ENCODE data around the gene TMEM178B.

The TMEM178B gene

DNA sequence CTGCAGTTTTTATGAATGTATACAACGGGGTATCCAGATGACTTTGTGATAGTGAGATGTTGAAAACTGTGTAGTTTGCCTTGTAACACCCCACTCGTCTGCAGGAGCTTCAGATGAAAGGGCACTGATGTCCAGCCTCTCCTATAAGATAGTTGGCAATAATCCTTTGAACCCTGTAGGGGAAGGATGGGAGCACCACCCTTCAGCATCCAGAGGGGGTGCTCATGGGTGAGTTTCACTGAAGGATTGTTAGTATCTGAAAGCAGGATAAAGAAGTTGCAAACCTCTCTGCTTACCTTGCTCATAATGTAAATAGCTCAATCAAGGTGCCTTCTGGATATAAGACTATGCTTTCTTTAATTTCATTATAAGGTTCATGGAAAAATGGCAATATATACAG, 201.5 kb downstream of the TMEM178B start:
- DNase-seq, result no peak

DNA sequence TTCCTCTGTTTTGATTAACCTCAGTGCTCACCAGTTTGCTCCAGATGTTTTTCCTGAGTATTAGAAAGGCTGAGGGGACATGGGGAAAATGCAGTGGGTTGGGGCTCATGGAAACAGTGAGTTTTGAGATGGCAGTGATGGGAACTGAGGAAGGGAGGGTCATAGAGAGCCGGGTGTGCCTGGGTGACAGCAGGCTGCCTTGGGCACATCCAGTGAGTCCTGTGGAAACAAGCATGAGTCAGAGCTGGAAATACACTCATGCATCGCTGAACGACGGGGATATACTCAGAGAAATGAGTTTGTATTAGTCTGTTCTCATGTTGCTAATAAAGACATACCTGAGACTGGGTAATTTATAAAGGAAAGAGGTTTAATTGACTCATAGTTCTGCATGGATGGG, 202.2 kb downstream of the TMEM178B start:
- DNase-seq, result no peak

- no peak for DNase-seq
These were observed 206.2 kb downstream of the TMEM178B start for GRCh38 chr7:141280100-141280499.

GRCh38 chr7:141281311-141281710, 207.4 kb downstream of the TMEM178B start:
- no peak for DNase-seq

- DNase-seq, result no peak
These were observed 212.7 kb downstream of the TMEM178B start for GRCh38 chr7:141286522-141286921.

- DNase-seq, result no peak
These were observed 214.1 kb downstream of the TMEM178B start for GRCh38 chr7:141287936-141288335.

- no peak for DNase-seq
These were observed 214.8 kb downstream of the TMEM178B start for GRCh38 chr7:141288626-141289025.

DNA sequence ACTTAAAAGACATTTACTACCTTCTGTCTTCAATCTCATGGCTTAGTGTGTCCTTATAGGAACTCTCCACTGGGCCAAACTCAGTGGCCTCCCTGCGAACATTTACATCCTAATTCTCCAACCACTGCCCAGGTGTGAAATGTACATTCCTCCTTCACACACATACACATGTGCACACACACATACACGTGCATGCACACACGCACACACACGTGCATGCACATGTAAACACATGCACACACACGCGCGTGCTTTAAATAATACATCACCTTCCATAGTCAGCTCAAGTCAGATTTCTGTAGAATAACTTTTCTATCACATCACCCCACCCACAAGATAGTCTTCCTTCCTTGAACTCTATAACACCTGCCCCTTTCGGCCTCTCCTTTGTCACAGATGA, 216.5 kb downstream of the TMEM178B start:
- no peak for DNase-seq

- DNase-seq, result no peak
These were observed 217.1 kb downstream of the TMEM178B start for GRCh38 chr7:141290973-141291372.

GRCh38 chr7:141291541-141291940, 217.7 kb downstream of the TMEM178B start:
- DNase-seq, result no peak

DNA sequence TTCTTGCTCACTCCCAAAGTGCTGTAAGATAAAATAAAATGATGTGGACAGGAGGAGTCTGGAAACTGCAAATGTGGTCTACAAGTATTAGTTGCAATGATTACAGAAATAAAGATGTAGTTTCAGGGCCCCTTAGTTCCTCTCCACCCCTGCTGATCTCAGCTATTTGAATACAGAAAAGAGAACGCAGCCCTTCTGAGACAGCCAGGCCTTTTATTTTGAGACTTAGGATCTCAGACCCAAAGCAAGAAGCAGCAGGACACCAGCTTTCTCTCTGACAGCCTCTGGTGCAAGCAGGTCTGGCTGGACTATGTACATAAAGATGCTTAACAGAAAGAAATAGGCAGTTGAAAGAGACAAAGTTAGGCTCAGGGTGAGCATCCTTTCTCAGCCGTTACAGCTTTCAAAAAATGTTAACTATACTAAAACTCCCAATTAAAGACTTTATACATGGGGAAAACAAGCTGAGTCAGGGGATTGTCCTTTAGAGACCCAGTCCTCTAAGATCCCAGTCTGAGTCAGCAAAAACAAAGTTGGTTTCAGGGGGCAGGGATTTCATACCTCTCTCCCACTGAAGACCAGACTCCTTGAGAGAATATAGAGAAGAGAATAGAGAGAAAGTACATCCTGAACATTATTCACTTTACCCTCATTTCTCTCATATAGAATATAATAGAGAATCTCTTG, 220.4 kb downstream of the TMEM178B start:
- DNase-seq, result no peak

- no peak for DNase-seq
These were observed 221.6 kb downstream of the TMEM178B start for GRCh38 chr7:141295367-141295895.

GRCh38 chr7:141300816-141301215, 227.0 kb downstream of the TMEM178B start:
- DNase-seq, result no peak

DNA sequence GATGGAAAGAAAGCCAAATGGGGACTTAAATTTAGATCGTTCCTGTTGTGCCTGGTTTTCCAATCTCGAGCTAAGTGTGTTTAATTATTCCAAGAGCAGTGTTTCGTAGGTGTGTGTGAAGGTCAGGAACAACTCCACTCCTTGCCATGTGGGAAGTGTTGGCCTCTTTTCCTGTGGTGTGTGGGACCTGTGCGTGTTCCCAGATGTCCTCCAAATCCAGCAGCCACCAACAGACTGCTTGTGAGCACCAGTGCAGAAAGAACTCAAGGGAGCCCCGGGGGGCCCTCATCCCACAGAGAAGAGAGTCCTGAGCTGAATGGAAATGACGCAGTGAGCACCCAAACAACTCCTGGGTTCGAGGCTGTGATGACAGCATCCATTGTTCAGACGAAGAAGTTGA, 227.7 kb downstream of the TMEM178B start:
- no peak for DNase-seq

GRCh38 chr7:141302617-141303016, 228.8 kb downstream of the TMEM178B start:
- DNase-seq, result no peak

- DNase-seq, result no peak
These were observed 230.4 kb downstream of the TMEM178B start for GRCh38 chr7:141304291-141304690.

- DNase-seq, result no peak
These were observed 232.2 kb downstream of the TMEM178B start for GRCh38 chr7:141306081-141306480.

GRCh38 chr7:141312395-141312794, 238.5 kb downstream of the TMEM178B start:
- DNase-seq, result no peak

DNA sequence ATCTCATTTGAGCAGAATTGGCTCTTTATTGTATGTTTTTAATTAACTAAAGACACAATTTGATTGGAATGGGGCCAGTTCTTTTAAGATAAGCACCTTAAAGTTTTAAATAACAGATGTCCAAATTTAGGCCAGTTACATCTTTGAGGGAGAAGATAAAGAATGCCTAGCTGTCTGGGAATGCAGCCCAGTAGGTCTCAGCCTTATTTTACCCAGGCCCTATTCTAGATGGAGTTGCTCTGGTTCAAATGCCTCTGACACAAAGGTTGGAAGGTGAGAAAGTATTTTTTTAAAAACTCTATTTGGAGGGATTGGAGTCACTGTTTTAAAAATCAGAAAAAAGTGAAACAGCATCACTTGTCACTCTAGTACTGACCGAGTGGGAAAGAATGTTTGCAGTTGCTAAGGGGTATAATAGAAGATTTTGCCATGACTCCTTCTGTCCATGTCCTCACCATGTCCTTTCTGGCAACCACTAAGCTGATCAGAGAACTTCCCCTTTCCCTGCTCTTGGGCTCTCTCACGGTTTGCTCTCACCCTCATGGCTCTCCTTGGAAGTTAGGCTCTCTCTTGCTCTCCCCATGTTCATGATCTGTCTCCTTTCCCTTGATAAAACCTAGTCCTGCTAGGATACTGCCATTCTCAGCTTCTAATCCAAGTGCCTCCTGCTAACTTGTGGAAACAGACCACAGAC, 239.1 kb downstream of the TMEM178B start:
- DNase-seq, result no peak

- DNase-seq, result no peak
These were observed 240.0 kb downstream of the TMEM178B start for GRCh38 chr7:141313896-141314295.

DNA sequence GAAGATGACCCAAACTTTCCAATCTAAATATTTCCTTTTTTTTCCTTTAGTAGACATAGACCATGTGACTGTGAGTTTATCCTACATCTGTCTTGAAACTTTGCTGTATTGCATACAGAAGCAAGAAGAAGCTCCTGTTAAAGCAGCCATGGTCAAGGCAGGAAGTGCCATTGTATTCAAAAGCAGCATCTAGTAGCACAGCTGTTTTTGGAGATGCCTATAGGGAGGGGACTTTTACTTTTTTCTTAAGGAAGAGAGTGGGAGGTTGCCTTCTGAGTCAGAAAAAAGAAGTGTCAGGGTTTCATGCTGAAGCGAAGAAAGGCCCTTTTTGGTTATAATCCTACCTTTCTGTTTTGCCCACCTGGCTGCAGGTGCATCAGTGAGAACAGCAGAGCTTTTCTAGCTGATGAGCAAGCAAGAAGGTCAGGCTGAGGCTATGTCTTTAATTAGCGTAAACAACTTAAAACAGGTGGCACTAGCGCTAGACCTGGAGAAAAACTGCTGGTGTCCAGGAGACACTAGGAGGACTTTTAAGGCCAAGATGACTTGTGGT, 243.2 kb downstream of the TMEM178B start:
- DNase-seq, result no peak

GRCh38 chr7:141320287-141320686, 246.4 kb downstream of the TMEM178B start:
- no peak for DNase-seq

DNA sequence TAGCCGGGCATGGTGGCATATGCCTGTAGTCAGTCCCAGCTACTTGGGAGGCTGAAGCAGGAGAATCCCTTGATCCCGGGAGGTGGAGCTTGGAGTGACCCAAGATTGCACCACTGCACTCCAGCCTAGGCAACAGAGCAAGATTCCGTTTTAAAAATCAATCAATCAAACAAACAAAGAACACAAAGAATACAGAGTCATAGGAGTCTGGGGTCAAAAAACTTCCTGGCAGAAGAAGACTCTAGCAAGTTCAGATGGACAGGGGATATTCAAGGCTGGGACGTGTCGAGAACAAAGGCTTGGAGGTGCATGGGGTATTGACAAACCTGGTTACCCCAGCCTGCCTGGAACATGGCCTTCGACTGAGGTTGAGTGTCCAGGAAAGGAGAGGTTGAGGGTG, 248.5 kb downstream of the TMEM178B start:
- no peak for DNase-seq

DNA sequence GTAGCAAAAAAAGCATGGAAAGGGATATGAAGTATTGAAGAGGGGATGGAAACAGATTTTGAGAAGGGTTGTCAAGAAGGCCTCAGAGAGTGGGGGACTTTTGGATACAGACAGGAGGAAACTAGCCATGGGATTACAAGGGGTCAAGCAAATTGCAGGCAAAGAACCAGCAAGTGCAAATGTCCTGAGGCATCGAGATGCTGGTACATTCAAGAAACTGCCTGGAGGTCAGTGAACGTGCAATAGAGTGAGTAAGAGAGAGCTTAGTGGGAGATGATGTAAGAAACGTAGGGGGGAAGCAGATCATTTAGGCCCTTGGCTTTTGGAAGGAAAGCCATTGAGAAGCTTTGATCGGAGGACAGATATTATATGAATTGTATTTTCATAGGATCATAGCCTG, 250.0 kb downstream of the TMEM178B start:
- no peak for DNase-seq
